Measurements from ENCODE around the gene RTP1.
"Not testable (repeated sequence)": the region's sequence is repeated elsewhere in the genome, so short reads cannot be mapped to it uniquely, and the experiment has no call there.

The RTP1 gene

GRCh38 chr3:187199463-187200050, 2.3 kb downstream of the RTP1 start:
- DNase-seq: not testable (repeated sequence)

- no peak for DNase-seq
Measured at GRCh38 chr3:187205683-187206082, 8.4 kb downstream of the RTP1 start.

- DNase-seq: no peak
Measured at GRCh38 chr3:187207062-187207461, 9.8 kb downstream of the RTP1 start.

DNA sequence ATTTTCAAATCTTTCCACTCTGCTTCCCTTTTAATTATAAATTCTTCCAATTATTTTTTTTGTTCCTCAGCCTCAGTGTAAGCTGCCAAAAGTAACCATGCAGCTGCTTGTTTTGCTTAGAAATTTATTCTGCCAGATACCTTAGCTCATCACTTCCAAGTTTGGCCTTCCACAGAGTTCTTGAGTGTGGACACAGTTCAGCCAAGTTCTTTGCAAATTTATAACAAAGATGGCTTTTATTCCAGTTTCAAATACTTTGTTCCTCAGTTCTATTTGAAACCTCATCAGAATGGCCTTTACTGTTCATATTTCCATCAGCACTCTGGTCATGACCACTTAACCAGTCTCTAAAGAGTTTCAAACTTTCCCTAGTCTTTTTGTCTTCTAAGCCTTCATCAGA, 10.3 kb downstream of the RTP1 start:
- no peak for DNase-seq

DNA sequence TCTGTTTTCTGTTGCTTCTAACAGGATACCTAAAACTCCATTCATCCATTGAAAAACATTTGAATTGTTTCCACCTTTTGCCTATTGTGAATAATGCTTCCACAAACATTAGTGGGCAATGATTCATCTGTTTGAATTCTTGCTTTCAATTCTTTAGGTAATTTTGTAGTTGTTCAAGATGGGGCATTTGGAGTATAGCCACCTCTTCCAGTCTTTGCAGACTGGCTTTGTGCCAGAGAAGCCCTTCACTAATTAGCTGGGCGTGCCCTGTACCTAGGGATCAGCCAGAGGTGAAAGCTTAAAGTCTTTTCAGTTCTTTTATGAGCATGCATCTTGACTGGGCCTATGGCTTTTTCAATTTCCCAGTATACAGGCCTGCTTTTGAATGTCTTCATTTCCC, 10.9 kb downstream of the RTP1 start:
- DNase-seq: peak; percentile 39

- no peak for DNase-seq
Measured at GRCh38 chr3:187209491-187209890, 12.2 kb downstream of the RTP1 start.

DNA sequence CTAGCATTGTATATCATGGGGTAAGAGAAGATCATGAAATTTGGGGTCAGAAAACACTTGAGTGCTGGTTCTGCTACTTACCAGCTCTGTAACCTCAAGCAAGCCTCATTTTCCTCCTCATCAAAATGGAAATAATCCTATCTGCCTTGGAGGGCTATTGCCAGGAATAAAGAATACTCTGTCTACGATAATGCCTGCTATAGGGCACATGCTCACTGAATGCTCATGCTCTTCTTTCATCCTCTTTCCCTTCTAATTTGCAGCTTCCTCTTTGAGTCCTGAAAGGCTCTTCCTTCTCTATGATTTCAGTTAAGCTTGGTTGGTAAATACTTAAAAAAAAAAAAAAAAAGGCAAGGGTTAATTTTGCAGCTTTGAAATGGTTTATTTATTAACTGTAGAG, 12.8 kb downstream of the RTP1 start:
- DNase-seq: no peak

DNA sequence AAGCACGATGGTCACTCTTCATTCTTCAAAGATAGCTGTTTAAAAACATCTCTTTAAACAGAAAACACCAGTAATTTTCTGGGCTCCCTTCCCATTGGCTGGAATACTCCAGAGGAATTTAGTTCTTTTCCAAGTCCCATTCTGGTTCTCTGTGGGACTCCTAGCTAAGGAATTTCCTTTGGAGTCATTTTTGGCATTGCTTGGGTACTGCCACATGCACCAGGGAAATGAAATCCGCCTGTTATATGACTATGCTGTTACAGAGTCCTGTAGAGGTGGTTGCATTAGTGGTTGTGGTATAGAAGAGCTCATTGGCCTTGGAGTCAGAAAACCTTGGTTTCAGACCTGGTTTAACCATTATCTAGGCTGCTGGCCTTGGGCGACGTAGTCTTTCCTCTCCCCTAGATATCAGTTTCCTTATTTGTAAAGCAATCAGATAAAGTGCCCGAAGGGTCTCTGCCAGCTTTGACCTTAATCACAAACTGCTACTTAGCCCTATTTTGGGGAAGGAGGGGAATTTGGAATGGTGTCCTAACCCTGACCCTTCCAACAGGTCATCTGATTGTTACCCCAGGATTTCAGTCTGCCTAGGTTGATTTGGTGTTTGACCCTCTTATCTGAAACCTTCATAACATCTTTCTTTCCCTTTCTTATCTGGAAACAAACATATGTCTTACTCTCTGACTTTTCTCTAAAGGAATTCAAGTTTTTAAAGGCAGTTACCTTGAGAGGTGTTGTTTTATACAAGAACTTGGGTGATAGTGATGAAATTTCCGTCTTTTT, 13.4 kb downstream of the RTP1 start:
- DNase-seq: peak; percentile 54

DNA sequence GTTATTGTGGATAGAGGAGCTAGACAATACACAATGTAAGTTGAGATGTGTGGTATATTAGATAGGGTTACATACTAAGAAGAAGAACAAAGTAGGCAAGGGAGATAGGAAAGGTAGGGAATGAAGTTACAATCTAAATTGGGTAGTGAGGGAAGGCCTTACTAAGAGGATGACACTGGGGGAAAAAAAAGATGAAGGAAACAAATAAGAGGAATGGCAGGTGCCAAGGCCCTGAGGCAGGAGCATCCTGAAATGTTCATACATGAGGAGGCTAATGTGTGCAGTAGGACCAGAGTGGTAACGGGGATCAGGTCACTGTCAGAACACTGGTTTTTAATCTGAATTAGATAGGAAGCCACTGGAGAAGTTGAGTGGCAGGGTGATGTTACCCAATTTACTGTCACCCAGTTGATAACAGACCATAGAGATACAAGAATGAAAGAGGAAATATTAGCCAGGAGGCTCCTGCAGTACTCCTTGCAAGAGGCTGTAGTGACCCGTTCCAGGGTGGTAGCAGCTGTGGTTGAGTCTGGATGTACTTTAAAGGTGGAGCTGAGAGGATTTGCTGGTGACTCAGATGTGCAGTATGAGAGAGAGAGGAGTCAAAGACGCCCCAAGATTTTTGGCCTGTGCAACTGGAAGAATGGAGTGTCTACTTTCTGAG, 14.4 kb downstream of the RTP1 start:
- peak; percentile 61 for DNase-seq

GRCh38 chr3:187212196-187212545, 14.9 kb downstream of the RTP1 start:
- DNase-seq: no peak

- DNase-seq: no peak
Measured at GRCh38 chr3:187212705-187213104, 15.4 kb downstream of the RTP1 start.

- DNase-seq: no peak
Measured at GRCh38 chr3:187213616-187214015, 16.3 kb downstream of the RTP1 start.

- no peak for DNase-seq
Measured at GRCh38 chr3:187215460-187215859, 18.2 kb downstream of the RTP1 start.

DNA sequence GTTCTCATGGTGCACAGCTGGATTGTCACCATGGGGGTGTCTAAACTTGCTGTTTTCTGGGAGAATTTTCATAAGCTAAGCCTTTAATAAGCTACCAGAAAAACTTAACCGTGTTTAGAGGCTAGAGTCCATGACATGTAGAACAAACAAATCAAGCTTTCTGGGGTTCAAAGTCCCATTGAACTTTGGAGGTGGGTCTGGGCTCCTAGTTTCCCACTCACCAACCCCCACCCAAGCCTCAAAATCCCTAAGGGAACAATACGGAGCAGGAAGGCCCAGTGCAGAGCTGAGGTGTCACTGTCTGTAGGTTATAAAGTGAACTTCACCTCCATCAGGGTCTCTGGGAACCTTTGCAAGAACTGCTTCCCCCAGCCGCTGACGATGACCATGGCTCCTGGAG, 25.5 kb downstream of the RTP1 start:
- no peak for DNase-seq

- DNase-seq: peak; percentile 22
Measured at GRCh38 chr3:187223799-187224198, 26.5 kb downstream of the RTP1 start.

DNA sequence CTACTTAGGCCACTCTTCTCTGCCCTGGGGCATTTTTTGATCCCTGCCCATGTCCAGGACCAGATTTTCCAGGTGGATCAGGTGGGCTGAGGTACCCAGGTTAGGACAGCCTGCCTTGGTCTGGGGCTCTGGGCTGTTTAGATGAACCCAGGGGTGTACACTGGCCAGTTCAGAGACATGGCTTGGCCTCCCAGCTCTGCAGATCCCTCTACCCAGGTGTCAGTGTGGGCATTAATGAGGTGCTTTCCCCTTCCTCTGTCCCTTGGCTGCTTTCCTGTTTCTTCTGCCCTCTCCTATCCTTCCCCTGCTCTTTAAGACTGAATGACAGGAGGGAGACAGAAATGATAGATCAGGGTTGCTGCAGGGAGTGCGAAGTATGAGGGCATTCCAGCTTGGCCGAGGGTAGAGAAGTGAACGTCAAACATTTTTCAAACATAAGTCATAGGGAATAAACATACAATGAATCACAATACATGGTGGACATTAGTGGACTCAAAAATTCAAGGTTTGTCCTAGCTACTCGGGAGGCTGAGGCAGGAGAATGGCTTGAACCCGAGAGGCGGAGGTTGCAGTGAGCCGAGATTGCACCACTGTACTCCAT, 30.5 kb downstream of the RTP1 start:
- DNase-seq: peak; percentile 92

DNA sequence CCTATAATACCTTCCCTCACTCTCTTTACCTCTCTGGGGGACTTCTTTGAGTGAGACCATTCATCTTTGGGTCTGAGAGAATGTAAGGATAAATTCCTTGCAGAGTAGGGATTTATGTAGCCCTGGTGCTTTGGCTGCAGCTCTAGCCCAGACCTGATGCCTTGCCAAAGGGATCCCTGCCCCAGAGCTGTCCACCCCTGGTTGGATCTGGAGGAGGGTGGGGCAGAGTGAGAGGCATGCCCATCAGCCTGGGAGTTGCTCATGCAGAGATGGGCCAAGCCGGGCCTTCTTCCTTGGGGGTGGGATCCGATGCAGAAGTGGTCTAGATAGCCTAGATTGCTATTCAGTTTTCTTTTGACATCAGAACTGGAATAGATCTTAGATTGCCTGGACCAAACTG, 31.5 kb downstream of the RTP1 start:
- no peak for DNase-seq

DNA sequence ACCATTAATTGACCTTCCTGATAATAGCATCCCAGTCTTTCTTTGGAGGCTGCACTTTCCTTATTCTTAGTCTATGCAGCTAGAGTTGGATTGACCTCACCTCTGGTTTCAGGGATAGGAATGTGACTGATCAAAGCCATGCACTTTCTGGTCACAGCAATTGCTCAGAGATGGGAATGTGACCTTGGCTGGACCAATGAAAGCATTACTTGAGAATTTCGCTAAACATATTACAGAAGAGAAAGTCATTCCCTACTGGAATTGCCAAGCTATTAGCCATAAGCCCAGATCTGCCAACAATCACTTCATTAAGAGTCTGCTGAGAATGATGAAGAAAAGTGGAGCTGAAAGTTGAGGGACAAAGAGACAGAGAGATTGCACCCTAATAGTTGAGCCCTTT, 32.7 kb downstream of the RTP1 start:
- no peak for DNase-seq

- no peak for DNase-seq
Measured at GRCh38 chr3:187236962-187237361, 39.7 kb downstream of the RTP1 start.

DNA sequence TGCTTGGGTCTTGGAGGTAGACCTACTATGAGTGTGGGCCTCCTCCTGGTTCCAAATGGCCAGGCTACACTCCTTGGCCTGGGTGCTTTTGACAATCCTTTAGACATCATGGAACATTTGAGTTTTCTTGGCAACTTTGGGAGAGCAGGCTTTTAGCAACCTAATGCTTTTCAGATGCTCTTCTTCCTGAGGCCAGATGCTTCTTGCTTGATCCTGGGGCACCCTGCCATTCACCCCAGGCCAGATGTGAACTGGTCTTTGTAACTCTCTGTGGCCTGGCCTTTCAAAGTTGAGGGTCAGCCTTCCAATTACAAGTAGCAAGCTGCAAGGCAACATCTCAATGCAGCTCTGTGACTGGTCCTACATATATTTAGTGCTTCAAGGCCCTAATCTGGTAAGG, 40.5 kb downstream of the RTP1 start:
- DNase-seq: no peak

- DNase-seq: no peak
Measured at GRCh38 chr3:187238239-187238638, 41.0 kb downstream of the RTP1 start.

- DNase-seq: peak; percentile 56
Measured at GRCh38 chr3:187238835-187239234, 41.5 kb downstream of the RTP1 start.

- no peak for DNase-seq
Measured at GRCh38 chr3:187242435-187242834, 45.1 kb downstream of the RTP1 start.

DNA sequence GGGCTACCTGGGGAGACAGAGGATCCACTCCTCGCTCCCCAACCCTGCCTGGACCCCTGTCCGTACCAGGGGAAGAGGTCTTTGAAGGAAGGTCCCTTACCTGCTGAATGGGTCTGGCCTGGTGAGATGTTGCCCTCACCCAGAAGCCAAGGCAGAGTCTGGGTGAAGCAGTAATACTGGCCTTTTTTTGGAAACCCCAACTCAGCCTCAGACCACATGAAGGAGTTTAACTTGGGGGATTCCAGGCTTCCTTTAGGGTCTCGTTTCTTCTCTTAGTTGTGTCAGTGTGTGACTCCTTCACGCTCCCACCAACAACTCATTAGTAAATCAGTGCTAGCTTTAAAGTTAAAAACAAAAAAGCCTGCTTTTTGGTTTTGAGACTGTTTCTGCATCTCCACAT, 45.6 kb downstream of the RTP1 start:
- no peak for DNase-seq

All from EL (cell line).